ENCODE data around the gene GTF2A1L.

- no peak for TF ChIP-seq CTCF (conservative IDR thresholded peaks at IDR 0.05 in 1 of 2, IDR thresholded peaks at IDR 0.05 in 1 of 2; ENCODE audit: extremely low read depth in 1 of 2, insufficient read depth in 1 of 2, low read depth in 1 of 2, low read length in 2 of 2)
- no peak for TF ChIP-seq EZH2 (IDR thresholded peaks at IDR 0.05; ENCODE audit: borderline replicate concordance, low read length)
These were observed 31.2 kb upstream of the GTF2A1L start for GRCh38 chr2:48586433-48586832.
